Measurements from ENCODE around the gene VWA2. TPM values are rescaled to one million over a fixed set of nuclear protein-coding genes. Genes with fewer than 3 reads are reported as not detected.

The VWA2 gene
- polyA plus RNA-seq, 3 donors = not detected

DNA sequence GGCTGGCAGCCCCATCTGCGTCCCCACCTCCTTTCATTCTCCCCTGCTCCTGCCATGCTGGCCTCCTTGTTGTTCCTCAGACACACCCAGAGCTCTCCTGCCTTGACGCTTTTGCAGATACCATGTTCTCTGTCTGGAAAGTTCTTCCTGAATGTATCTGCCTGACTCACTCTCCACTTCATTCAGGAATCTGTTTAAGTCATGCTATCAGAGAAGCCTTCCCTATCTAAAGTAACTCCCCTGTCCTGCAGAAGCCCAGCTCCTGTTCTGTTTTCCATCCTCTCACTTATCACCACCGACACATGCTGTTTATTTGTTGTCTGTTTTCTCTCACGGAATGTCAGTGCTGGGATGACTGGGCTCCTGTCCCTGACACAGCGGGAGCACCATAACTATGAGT lies 83.3 kb downstream of the VWA2 start:
- intact Hi-C loops (cut with micrococcal nuclease) = no loop called here
- Mint-ChIP-seq H3K27ac (no peak overlapping the region), H3K4me3 (no peak overlapping the region), H3K27me3 (ENCODE audit: low read depth in 3 of 3) (peaks cover 0 to 5% (median 0%) of the 10 kb centered on the region in 3 donors), H3K36me3 (no peaks in the 10 kb centered on the region), H3K9me3 (peaks cover 0 to 9% (median 0%) of the 10 kb centered on the region in 7 donors), H3K4me1 (no peaks in the 10 kb centered on the region)
- Histone ChIP-seq H3K36me3 (replicated peaks in 1 of 2; ENCODE audit: control insufficient read depth in 1 of 2, insufficient read depth in 2 of 2, low read length in 2 of 2) (no peaks in the 10 kb centered on the region), H3K9me3 (replicated peaks in 1 of 2; ENCODE audit: control insufficient read depth in 1 of 2, insufficient read depth in 1 of 2, low read length in 2 of 2) (no peaks in the 10 kb centered on the region), H2AFZ (ENCODE audit: insufficient read depth, low read depth, low read length, poor library complexity, severe bottlenecking) (no peak overlapping the region), H3K27me3 (ENCODE audit: control insufficient read depth in 2 of 2, insufficient read depth in 2 of 2, low read length in 2 of 2) (no peaks in the 10 kb centered on the region), H3K27ac (ENCODE audit: low read depth in 1 of 2, low read length in 2 of 2) (no peak overlapping the region), H3K4me1 (ENCODE audit: control insufficient read depth in 1 of 2, insufficient read depth in 2 of 2, low read length in 2 of 2) (no peaks in the 10 kb centered on the region), H3K79me2 (ENCODE audit: insufficient read depth, low read length) (no peaks in the 10 kb centered on the region), H4K20me1 (ENCODE audit: insufficient read depth, low read length) (no peaks in the 10 kb centered on the region), H3K4me3 (replicated peaks in 1 of 3; ENCODE audit: low read depth in 2 of 3, low read length in 3 of 3) (no peak overlapping the region), H3K4me2 (replicated peaks; ENCODE audit: extremely low read depth, low read length, poor library complexity, severe bottlenecking) (no peak overlapping the region), H3K9ac (ENCODE audit: insufficient read depth, low read length, poor library complexity, severe bottlenecking) (no peak overlapping the region)
- DNase-seq = no peak
- WGBS (ENCODE audit: insufficient coverage) = 98% methylated on average over 5 of the region's 5 CpGs
- no peak for TF ChIP-seq CTCF (IDR thresholded peaks at IDR 0.05)

DNA sequence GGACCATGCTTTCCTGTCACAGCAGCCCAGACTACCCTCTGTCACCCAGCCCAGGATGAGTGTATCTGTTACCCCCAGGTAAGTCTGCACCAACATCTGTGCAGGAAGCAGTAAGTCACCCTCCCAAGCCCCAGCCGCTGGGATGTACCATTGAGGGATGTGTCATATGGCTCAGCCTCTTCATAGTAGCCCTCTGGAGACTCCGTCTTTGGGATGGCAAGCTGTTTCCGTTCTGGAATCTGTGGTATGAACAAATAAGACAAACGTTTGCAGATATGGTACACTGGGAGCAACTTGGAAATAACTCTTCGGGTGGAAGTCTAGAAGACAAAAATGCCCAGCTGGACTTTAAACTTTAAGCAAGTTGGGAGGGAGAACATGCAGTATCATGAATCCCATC lies 84.0 kb downstream of the VWA2 start:
- H3K27ac Mint-ChIP-seq = no peak overlapping the region
- DNase-seq = no peak

More for the DNA sequence above, 84.0 kb downstream of the VWA2 start:
- peaks cover 0 to 9% (median 0%) of the 10 kb centered on the region in 7 donors for H3K9me3 Mint-ChIP-seq
- Histone ChIP-seq H3K27ac (ENCODE audit: low read depth in 1 of 2, low read length in 2 of 2) (no peak overlapping the region), H2AFZ (ENCODE audit: insufficient read depth, low read depth, low read length, poor library complexity, severe bottlenecking) (no peak overlapping the region), H3K36me3 (replicated peaks in 1 of 2; ENCODE audit: control insufficient read depth in 1 of 2, insufficient read depth in 2 of 2, low read length in 2 of 2) (no peaks in the 10 kb centered on the region), H4K20me1 (ENCODE audit: insufficient read depth, low read length) (no peaks in the 10 kb centered on the region), H3K4me1 (ENCODE audit: control insufficient read depth in 1 of 2, insufficient read depth in 2 of 2, low read length in 2 of 2) (no peaks in the 10 kb centered on the region), H3K9me3 (replicated peaks in 1 of 2; ENCODE audit: control insufficient read depth in 1 of 2, insufficient read depth in 1 of 2, low read length in 2 of 2) (no peaks in the 10 kb centered on the region), H3K79me2 (ENCODE audit: insufficient read depth, low read length) (no peaks in the 10 kb centered on the region), H3K27me3 (ENCODE audit: control insufficient read depth in 2 of 2, insufficient read depth in 2 of 2, low read length in 2 of 2) (no peaks in the 10 kb centered on the region), H3K9ac (ENCODE audit: insufficient read depth, low read length, poor library complexity, severe bottlenecking) (no peak overlapping the region), H3K4me3 (replicated peaks in 1 of 3; ENCODE audit: low read depth in 2 of 3, low read length in 3 of 3) (no peak overlapping the region), H3K4me2 (replicated peaks; ENCODE audit: extremely low read depth, low read length, poor library complexity, severe bottlenecking) (no peak overlapping the region)
- H3K4me3 Mint-ChIP-seq = no peak overlapping the region
- H3K27me3 Mint-ChIP-seq (ENCODE audit: low read depth in 3 of 3) = peaks cover 0 to 5% (median 0%) of the 10 kb centered on the region in 3 donors
- intact Hi-C loops (cut with micrococcal nuclease) = no loop called here
- H3K36me3 Mint-ChIP-seq = no peaks in the 10 kb centered on the region
- 100% methylated on average over 4 of the region's 5 CpGs for WGBS (ENCODE audit: insufficient coverage)
- TF ChIP-seq CTCF (IDR thresholded peaks at IDR 0.05) = no peak
- no peaks in the 10 kb centered on the region for H3K4me1 Mint-ChIP-seq

Data from CD14-positive monocyte (primary cell).